NCI-H446 (cell line): ENCODE measurements around the gene DNM1.

Source experiments
- DNase-seq, 2 experiments: peaks; one replicate each; lab custom pipeline; 2025; lab: John Stamatoyannopoulos, UW

Gene DNM1

GRCh38 chr9:128252317-128253139, 49.3 kb downstream of the DNM1 start:
- no peak for DNase-seq

DNA sequence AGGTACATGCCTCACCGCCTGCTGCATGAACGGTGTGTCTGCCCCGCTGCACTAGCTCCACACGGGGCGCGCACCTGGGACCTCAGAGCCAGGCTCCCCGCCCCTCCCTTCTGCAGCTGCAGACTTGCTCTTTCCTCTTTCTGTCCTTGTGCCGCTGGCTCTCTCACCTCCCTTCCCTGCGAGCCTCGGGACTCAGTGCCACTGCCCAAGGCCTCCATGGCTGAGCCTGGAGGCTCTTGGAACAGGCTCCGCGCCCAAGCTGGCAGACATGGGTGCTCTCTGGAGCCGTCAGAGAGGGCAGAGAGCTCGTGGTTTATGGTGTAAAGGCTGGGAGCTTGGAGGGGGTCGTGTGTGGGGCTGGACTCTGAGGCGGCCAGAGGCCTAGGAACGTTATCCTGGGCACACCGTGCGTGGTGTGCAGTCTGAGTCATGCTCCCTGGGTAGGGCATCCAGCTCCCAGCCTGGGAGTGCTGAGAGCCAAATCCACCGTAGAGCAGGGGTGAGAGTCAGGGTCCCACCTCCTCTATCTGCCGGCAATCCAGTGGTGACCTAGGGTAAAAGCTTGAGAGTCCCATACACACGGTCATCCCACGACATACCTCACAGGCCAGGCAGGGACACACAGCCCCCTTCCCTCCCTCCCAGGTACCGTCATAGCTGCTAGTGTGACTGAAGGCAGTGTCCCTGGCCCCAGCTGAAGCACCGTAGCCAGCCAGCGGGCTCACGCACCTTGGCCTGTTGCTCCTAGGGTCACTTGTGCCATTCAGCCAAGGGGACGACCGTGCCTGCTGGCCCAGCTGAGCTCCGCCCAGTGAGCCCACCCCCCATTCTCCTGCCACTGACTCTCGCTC, 50.2 kb downstream of the DNM1 start:
- no peak for DNase-seq

DNA sequence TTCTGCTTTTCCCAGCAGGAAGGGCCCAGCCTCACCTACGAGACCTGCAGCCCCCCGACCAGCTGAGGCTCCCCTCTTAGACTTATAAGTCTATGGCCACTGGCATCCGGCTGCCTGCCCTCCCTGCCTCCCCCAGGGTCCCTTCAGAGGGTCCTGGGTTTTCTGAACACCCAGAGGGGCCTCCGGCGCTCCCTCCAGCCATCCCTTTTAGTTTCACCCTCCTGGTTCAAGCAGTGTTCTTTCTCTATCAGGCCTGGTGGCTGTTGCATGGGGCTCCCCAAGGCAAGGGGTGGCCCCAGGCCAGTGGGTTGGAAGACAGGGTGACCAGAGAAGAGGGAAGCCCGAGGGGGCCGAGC, 50.8 kb downstream of the DNM1 start:
- no peak for DNase-seq

- no peak for DNase-seq
Measured at GRCh38 chr9:128254362-128254761, 51.2 kb downstream of the DNM1 start.

DNA sequence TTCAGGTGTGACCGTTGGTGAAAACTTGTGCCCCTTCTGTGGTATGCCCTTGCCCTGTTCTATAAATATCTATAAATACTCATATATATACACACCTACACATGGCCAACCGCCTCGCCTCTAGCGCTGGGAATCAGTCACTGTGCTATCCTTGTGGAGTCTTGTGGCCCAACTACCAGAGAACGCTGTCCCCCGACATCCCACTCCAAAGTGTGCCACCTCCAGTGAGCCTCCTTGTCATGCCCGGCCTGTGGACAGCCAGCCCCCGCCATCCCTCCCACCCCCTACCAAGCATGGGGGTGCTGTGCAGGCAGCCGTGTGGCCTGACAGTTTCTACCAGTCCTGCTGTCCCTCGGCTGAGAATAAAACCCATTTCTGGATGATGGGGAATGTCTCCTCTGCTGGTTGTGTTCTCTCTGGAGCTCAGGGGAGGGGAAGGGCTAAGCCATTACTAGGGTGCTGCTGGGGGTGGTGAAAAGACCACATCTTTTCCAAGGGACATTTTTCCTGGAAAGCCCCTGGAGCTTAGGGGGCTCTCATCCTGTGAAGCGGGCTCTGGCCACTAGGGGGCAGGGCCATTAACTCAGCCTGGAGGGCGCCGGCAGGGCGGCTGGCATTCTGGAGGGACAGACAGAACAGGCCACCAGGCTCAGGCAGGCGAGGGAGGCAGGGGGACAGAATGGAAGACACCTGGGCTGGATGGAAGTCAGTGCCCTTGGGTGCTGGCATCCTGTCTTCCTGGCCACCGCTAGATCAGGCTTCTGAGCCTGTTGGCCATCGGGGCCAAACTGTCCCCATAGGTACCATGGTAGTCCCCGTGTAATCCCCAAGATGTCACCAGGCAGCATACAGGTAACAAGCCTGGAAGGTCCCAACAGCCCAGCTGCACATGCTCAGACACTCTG, 51.9 kb downstream of the DNM1 start:
- peak in 1 of 2 experiments; percentile 34 for DNase-seq

DNA sequence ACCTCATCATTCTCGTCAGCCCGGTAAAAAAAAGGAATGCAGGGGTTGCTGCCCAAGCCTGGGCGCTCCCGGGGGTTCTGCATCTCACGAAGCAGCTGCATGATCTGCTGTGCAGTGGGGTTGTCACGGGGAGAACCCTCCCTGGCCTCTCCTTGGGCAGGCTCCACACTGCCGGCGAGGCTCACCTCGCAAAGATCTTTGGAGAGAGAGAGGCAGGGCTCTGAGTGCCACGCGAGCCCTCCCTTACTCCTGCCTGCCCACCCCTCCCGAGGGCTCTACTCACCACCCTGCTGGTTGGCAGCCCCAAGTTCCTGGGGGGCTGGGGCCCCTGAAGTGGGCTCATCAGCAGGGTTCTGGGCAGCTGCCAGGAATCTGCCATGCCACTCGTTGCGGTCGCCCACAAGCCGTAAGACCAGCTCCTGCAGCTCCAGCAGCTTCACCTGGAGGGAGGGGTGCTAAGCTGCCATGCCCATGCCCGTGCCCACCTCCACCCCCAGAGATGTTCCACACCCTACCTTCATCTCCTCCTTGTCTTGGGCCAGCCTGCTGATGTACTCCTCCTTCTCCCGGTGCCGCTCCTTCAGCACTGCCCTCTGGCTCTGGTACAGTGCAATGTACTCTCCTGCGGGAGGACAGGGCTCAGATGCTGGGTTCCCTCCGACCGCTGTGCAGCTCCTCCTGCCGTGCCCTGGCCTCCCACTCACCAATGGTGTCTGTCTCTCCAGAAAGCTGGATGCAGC, 54.1 kb downstream of the DNM1 start:
- DNase-seq: no peak

GRCh38 chr9:128257907-128258306, 54.7 kb downstream of the DNM1 start:
- DNase-seq: no peak

GRCh38 chr9:128258326-128258725, 55.1 kb downstream of the DNM1 start:
- DNase-seq: no peak

DNA sequence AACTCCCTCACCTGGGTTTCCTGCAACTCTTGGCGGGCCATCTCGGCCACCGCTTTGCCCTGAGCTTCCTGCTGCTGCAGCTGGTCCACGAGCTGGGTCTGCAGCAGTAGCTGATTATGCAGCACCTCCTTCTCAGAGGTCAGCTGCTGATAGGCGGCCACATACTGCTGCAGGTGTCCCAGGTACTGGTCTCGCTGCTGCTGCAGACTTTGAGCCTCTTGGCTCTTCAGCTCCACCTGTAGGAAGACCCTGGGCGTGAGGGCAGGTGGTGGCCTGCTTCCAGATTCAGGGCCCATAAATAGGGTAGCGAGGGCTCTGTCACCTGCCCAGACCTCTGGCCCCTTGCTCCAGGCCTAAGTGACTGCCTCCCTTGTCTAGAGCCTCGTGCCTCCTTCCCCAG, 56.0 kb downstream of the DNM1 start:
- no peak for DNase-seq

- no peak for DNase-seq
Measured at GRCh38 chr9:128260340-128260739, 57.2 kb downstream of the DNM1 start.

DNA sequence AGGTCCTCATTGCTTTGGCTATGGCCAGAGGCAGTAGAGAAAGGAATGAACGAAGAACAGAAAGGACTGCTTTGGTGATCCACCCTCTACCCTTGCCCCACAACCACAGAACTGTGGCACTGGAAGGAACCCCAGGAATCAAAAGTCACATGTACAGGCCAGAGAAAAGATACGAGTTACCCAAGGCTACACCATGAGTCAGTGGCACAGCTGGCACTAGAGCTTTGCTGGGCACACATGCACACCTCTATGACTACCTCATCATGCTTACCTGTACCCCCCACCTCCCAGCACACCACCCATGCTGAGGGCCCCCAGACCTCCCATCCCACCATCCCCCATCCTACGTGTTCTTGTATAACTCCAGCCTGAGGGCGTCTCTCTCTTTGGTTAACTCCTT, 59.5 kb downstream of the DNM1 start:
- no peak for DNase-seq

DNA sequence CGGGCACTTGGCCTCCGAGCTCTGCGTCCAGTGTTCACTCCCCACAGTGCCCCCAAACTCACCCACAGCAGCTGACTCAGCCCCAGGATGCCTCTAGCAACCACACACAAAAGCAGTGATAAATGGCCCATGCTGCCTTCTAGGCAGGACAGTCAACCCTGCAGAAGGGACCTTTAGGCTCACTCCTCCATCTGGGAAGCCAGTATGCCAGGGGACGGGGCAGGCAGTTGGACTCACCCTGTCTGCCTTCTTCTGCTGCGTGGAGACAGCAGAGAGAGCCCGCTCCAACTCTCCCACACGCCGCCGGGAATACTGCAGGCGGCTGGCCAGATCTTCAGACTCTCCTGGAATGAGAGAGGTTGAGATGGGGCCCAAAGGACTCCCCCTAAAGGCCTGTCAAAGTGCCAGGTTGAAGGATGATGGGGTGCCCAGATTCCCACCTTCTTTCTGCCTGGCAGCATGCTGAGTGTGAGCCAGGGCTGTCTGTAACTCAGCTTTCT, 62.2 kb downstream of the DNM1 start:
- no peak for DNase-seq

GRCh38 chr9:128266868-128267590, 63.9 kb downstream of the DNM1 start:
- no peak for DNase-seq

- DNase-seq: no peak
Measured at GRCh38 chr9:128271112-128271511, 67.9 kb downstream of the DNM1 start.

DNA sequence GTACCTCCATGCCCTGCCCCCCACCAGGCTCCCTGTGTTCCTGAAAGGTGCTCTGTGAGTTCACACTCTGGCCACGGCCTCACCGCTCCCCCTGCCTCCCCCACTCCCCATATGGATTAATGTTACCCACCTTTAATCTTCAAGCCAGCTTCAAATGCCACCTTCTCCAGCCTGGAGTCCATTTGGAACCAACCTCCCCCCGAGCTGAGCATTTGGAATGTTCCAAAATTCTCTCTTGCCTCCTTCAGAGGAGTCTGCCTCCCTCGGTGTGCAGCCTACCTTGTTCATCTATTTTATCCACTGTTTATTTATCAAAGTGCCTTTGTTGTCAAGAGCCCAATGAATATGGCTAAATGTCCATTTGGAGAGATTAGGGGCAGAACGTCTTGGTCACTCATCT, 68.3 kb downstream of the DNM1 start:
- DNase-seq: no peak

GRCh38 chr9:128274245-128274644, 71.1 kb downstream of the DNM1 start:
- no peak for DNase-seq

- no peak for DNase-seq
Measured at GRCh38 chr9:128275198-128276007, 72.2 kb downstream of the DNM1 start, which contains the start of gene GOLGA2. Gene GOLGA2, minus strand, starts transcription at chr9:128276007. Its CDS starts 31 bp downstream, at chr9:128275976.

- peak; percentile 90 to 98 for DNase-seq
Measured at GRCh38 chr9:128276008-128276573, 72.9 kb downstream of the DNM1 start, which contains the start of gene SWI5. Gene SWI5, plus strand, starts transcription at chr9:128276276.

GRCh38 chr9:128276574-128277270, 73.5 kb downstream of the DNM1 start:
- DNase-seq: no peak
